Activated CD4-positive, alpha-beta T cell treated with anti-CD3 and anti-CD28 coated beads, Interleukin-2, amount 10 ng/mL, durations not matched to agents 7 days and 5 days (primary cell): ENCODE results near the gene HADHA. TPM values are rescaled to one million over a fixed set of nuclear protein-coding genes. Genes with fewer than 3 reads are reported as not detected.

Experiments used
- CTCF ChIA-PET: fragments of 350-600 bp; sonication (Branson Sonifier 250); formaldehyde crosslinking; loops from one replicate; lab custom pipeline; 2021; ENCODE audit warnings: antibody characterized with exemption; lab: Charles Lee
- POLR2A ChIA-PET: fragments of 350-600 bp; sonication (Branson Sonifier 250); formaldehyde crosslinking; loops from one replicate; lab custom pipeline; 2021; ENCODE audit warnings: antibody characterized with exemption; lab: Charles Lee
- DNase-seq: peaks from one replicate; pipeline ENCODE4 v3.0.0-alpha.2; 2020
- H3K27ac Mint-ChIP-seq: one replicate; pipeline ENCODE4 v1.8.0; 2021; ENCODE audit warnings: mild to moderate bottlenecking, moderate library complexity, mixed read lengths
- H3K27me3 Mint-ChIP-seq: one replicate; pipeline ENCODE4 v1.8.0; 2021; ENCODE audit warnings: mixed read lengths
- H3K36me3 Mint-ChIP-seq: one replicate; pipeline ENCODE4 v1.8.0; 2021; ENCODE audit warnings: low read depth, mixed read lengths
- H3K4me1 Mint-ChIP-seq: one replicate; pipeline ENCODE4 v1.8.0; 2021; ENCODE audit warnings: mixed read lengths
- H3K4me3 Mint-ChIP-seq: one replicate; pipeline ENCODE4 v1.8.0; 2021; ENCODE audit warnings: mild to moderate bottlenecking, moderate library complexity, mixed read lengths
- H3K9me3 Mint-ChIP-seq: one replicate; pipeline ENCODE4 v1.8.0; 2021; ENCODE audit warnings: mixed read lengths
- total RNA-seq, 2 experiments: library from RNA; stranded (reverse); gene quantifications; one replicate each; pipeline ENCODE4 v1.2.3, GENCODE V29; 2021

HADHA gene
- total RNA-seq, 2 experiments from 2014 or later = 117 to 124 TPM

- DNase-seq = no peak
- Mint-ChIP-seq H3K4me3 (no peak overlapping the region), H3K9me3 (no peaks in the 10 kb centered on the region), H3K4me1 (peaks cover 15% of the 10 kb centered on the region), H3K36me3 (peaks cover 10% of the 10 kb centered on the region), H3K27me3 (peaks cover 10% of the 10 kb centered on the region), H3K27ac (no peak overlapping the region)
- CTCF ChIA-PET = interaction anchor here (0.6 to 1.4 kb wide), 2 partner anchors 13 to 160 kb away, joined by 4 read pairs; no protein-coding TSS in a partner anchor
- POLR2A ChIA-PET = no interaction called here
Measured at GRCh38 chr2:26187114-26187513, 57.3 kb downstream of the HADHA start.

DNA sequence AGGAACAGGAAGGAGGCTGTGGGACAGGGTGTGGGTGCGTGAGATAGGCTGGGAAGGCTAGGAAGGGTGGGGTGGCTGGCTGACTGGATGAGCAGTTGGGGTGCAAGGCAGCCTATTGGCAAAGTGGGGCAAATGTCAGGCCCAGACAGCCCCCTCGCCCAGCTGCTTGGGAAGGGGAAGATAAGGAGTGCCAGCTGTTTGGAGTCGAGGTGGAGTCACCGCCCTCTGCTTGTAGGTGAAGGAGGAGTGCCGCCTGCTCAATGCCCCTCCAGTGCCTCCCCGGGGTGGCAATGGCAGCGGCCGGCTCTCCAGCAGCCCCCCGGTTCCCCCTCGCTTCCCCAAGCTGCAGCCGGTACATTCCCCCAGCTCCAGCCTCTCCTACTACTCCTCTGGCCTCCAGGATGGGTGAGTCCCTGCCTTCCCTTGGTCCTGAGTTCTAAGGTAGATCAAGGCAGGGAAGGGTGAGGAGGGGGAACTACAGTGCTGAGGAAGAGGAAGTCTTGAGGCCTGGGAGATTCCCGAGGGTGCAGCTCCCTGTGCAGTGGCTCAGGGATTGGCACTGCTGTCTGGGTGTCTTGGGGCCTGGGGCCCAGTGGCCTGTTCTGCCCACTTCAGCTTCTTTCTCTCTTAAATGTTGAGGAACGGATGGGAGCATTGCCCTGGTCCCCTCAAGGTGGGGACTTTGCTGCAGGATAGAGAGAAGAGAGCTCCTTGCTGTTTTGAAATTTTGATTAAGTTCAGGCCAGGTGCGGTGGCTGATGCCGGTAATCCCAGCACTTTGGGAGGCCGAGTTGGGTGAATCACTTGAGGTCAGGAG, 58.3 kb downstream of the HADHA start:
- DNase-seq = no peak
- ChIA-PET POLR2A (interaction anchor here (0.6 to 1.2 kb wide), 3 partner anchors 15 to 152 kb away, joined by 3 read pairs; no protein-coding TSS in a partner anchor), CTCF (interaction anchor here (0.5 to 2.1 kb wide), 7 partner anchors 9 to 164 kb away, joined by 3 to 12 read pairs (median 5); no protein-coding TSS in a partner anchor)
- Mint-ChIP-seq H3K27ac (no peak overlapping the region), H3K9me3 (no peaks in the 10 kb centered on the region), H3K4me1 (peaks cover 15% of the 10 kb centered on the region), H3K36me3 (peaks cover 4% of the 10 kb centered on the region), H3K27me3 (peaks cover 12% of the 10 kb centered on the region), H3K4me3 (peak overlapping the region; percentile 75)

DNA sequence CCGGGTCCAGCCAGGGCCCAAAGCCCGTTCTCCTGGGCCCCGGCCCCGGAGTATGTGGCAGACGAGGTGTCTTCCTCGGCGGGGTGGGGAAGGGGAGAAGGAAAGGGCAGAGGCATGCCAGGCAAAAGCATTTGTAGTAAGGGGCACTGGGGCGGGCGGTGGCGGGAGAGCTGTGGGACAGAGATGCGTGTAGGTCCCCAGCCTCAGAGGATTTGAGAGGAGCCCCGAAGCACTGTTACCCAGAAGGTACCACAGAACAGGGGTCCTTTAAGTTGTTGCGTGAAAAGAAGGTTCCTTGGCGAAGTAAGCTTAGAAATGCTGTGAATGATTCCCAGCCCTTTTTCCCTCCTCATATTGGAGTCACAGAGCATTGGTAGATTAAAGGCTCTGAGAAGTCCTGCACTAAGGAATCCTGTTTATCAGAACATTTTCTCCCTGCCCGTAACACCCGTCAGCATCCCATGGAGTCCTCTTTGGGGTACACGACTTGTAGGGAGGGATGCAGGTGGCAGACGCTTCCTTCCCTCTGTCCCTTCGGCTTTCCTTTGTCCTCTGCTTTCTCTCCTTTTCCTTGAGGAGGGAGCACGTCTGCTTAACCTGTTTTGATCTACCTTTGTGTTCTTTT, 59.0 kb downstream of the HADHA start:
- Mint-ChIP-seq H3K27ac (peak overlapping the region; percentile 84), H3K27me3 (peaks cover 15% of the 10 kb centered on the region), H3K9me3 (no peaks in the 10 kb centered on the region), H3K36me3 (no peaks in the 10 kb centered on the region), H3K4me3 (peak overlapping the region; percentile 75), H3K4me1 (peaks cover 15% of the 10 kb centered on the region)
- POLR2A ChIA-PET = interaction anchor here (0.8 to 1.2 kb wide), 4 partner anchors 15 to 161 kb away, joined by 3 read pairs; partner anchors contain the start of gene ADGRF3
- CTCF ChIA-PET = interaction anchor here (0.5 to 3.5 kb wide), 24 partner anchors 8 to 346 kb away, joined by 3 to 24 read pairs (median 4); partner anchors contain the start of genes GAREM2 and KIF3C
- DNase-seq = no peak

- peak; percentile 88 for DNase-seq
- Mint-ChIP-seq H3K9me3 (no peaks in the 10 kb centered on the region), H3K27ac (peak overlapping the region; percentile 84), H3K36me3 (no peaks in the 10 kb centered on the region), H3K4me1 (peaks cover 15% of the 10 kb centered on the region), H3K4me3 (peak overlapping the region; percentile 75), H3K27me3 (peaks cover 15% of the 10 kb centered on the region)
- ChIA-PET POLR2A (interaction anchor here (0.5 to 1.2 kb wide), 4 partner anchors 59 to 369 kb away, joined by 3 to 6 read pairs (median 3); partner anchors contain the start of gene ADGRF3), CTCF (interaction anchor here (0.6 to 3.5 kb wide), 27 partner anchors 8 to 347 kb away, joined by 3 to 24 read pairs (median 4); partner anchors contain the start of genes GAREM2, KIF3C and SELENOI)
Measured at GRCh38 chr2:26184555-26185303, 59.7 kb downstream of the HADHA start.

DNA sequence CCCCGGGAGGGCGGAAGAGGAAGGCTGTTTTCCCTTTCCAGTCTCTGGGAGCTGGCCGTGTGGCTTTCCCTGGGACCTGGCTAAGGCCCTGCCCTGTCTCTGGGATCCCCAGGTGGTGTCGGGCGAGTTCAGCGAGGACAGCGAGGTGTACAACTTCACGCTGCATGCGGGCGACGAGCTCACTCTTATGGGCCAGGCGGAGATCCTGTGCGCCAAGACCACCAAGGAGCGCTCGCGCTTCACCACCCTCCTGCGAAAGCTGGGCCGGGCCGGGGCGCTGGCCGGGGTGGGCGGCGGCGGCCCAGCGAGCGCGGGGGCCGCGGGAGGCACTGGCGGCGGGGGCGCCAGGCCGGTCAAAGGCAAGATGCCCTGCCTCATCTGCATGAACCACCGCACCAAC, 60.3 kb downstream of the HADHA start:
- H3K4me3 Mint-ChIP-seq = peak overlapping the region; percentile 63
- CTCF ChIA-PET = interaction anchor here (0.6 to 3.5 kb wide), 20 partner anchors 8 to 348 kb away, joined by 3 to 24 read pairs (median 4); partner anchors contain the start of genes GAREM2 and SELENOI
- H3K9me3 Mint-ChIP-seq = no peaks in the 10 kb centered on the region
- POLR2A ChIA-PET = interaction anchor here (1.0 kb wide), 2 partner anchors 62 to 163 kb away, joined by 3 read pairs; partner anchors contain the start of gene ADGRF3
- peak overlapping the region; percentile 84 for H3K27ac Mint-ChIP-seq
- peaks cover 17% of the 10 kb centered on the region for H3K27me3 Mint-ChIP-seq
- peaks cover 18% of the 10 kb centered on the region for H3K4me1 Mint-ChIP-seq
- H3K36me3 Mint-ChIP-seq = no peaks in the 10 kb centered on the region
- DNase-seq = no peak

DNA sequence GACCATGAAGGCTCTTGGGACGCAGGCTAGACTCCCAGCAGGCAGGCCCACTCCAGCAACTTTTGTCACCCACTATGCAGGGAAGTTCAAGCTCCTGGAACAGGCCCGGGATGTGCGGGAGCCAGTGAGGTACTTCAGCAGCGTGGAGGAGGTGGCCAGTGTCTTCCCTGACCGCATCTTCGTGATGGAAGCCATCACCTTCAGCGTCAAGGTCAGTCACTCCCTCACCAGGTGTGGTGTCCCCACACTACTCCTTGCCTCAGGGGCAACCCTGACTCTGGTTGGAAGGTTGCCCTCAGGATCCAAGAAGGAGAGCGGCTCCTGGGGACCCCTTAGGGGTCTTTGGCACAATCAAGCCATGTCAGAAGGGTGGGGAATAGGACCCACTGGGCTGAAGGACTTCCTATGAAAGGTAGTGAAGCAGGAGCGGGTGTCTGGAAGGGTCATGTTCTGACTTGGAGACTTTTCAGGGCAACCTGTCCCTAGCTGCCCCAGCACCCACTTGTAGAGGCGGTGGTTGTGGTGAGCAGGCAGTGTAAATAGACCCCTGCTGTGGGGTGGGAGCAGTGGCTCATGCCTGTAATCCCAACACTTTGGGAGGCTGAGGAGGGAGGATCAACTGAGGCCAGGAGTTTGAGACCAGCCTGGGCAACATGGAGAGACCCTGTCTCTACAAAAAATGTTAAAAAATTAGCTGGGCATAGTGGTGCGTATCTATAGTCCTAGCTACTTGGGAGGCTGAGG, 61.4 kb downstream of the HADHA start:
- H3K27me3 Mint-ChIP-seq = peaks cover 18% of the 10 kb centered on the region
- no peak for DNase-seq
- POLR2A ChIA-PET = no interaction called here
- H3K4me3 Mint-ChIP-seq = peak overlapping the region; percentile 63
- no peaks in the 10 kb centered on the region for H3K9me3 Mint-ChIP-seq
- CTCF ChIA-PET = interaction anchor here (2.3 to 3.5 kb wide), 2 partner anchors 7 to 12 kb away, joined by 18 to 24 read pairs; partner anchors contain the start of gene GAREM2
- H3K36me3 Mint-ChIP-seq = no peaks in the 10 kb centered on the region
- H3K27ac Mint-ChIP-seq = no peak overlapping the region
- peaks cover 19% of the 10 kb centered on the region for H3K4me1 Mint-ChIP-seq

GRCh38 chr2:26182441-26182840, 62.0 kb downstream of the HADHA start:
- H3K4me1 Mint-ChIP-seq = peaks cover 19% of the 10 kb centered on the region
- no peak overlapping the region for H3K27ac Mint-ChIP-seq
- no peaks in the 10 kb centered on the region for H3K9me3 Mint-ChIP-seq
- H3K27me3 Mint-ChIP-seq = peaks cover 20% of the 10 kb centered on the region
- POLR2A ChIA-PET = no interaction called here
- DNase-seq = no peak
- CTCF ChIA-PET = interaction anchor here (0.7 to 3.5 kb wide), 3 partner anchors 12 to 162 kb away, joined by 3 to 24 read pairs (median 3); partner anchors contain the start of gene GAREM2
- H3K36me3 Mint-ChIP-seq = no peaks in the 10 kb centered on the region
- no peak overlapping the region for H3K4me3 Mint-ChIP-seq

DNA sequence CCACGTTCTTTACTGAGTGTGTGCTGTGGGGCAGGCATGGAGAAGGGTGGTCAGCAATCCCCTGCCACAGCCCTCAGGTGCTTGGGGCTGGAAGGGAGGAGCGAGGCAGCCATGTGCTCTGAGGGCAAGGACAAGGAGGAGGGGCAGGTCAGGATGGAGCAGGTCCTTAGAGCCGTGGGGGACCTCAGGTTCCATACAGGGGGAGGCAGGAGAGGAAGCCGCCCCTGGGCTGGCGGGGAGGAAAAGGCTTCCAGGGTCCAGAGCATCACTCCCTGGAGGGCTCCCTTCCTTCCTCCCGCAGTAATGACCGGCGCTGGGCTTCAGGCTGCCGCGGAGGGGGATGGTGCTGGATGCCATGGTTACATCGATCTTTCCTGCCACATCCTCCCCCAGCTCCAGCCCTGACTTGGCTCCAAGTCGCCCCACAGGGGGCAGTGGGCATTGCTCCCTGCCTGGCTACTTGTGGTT, 65.0 kb downstream of the HADHA start:
- Mint-ChIP-seq H3K9me3 (no peaks in the 10 kb centered on the region), H3K27ac (no peak overlapping the region), H3K27me3 (peaks cover 20% of the 10 kb centered on the region), H3K4me1 (peaks cover 9% of the 10 kb centered on the region), H3K36me3 (no peaks in the 10 kb centered on the region), H3K4me3 (peak overlapping the region; percentile 71)
- DNase-seq = no peak
- CTCF ChIA-PET = no interaction called here
- POLR2A ChIA-PET = no interaction called here

DNA sequence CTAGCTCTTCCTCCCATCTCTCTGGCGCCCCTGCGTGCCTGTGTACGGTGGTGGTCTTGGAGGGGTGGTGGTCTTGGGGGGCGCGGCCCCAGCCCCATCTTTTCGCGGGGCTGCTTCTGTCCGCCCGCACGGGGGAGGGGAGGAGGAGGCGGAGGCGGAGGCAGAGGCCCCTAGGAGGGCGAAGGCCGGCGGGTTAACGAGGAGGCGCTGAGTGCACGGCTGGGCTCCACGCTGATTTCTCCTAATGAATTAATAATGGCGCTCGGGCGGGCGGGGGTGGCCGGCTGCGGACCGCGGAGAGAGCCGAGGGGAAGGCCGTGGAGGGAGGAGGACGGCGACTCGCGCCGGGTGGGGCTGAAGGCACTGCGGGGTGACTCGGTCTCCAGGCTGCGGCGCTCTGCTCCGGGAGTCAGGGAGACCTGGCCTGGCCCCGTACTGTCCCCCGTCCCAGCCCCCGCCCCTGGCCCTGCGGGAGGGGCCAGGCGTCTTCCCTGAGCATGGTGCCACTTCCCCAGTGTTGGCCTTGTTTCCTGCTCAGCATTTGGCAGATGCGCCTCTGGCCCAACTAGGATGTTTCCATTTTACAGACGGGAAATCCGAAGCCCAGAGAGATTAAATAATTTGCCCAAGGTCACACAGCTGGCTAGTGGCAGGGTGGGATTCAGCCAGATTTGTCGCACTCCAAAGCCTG, 65.5 kb downstream of the HADHA start:
- Mint-ChIP-seq H3K4me1 (peaks cover 12% of the 10 kb centered on the region), H3K27ac (no peak overlapping the region)
- DNase-seq = no peak

GRCh38 chr2:26178246-26178645, 66.2 kb downstream of the HADHA start:
- H3K27me3 Mint-ChIP-seq = peaks cover 21% of the 10 kb centered on the region
- H3K36me3 Mint-ChIP-seq = no peaks in the 10 kb centered on the region
- no peak overlapping the region for H3K27ac Mint-ChIP-seq
- H3K4me1 Mint-ChIP-seq = peaks cover 10% of the 10 kb centered on the region
- no peaks in the 10 kb centered on the region for H3K9me3 Mint-ChIP-seq
- POLR2A ChIA-PET = no interaction called here
- CTCF ChIA-PET = interaction anchor here (0.6 kb wide), 3 partner anchors 200 to 326 kb away, joined by 3 to 7 read pairs (median 4); no protein-coding TSS in a partner anchor
- no peak for DNase-seq
- no peak overlapping the region for H3K4me3 Mint-ChIP-seq

More for the DNA sequence above, 65.5 kb downstream of the HADHA start:
- H3K9me3 Mint-ChIP-seq = no peaks in the 10 kb centered on the region
- CTCF ChIA-PET = interaction anchor here (0.6 kb wide), 3 partner anchors 200 to 326 kb away, joined by 3 to 7 read pairs (median 4); no protein-coding TSS in a partner anchor
- POLR2A ChIA-PET = no interaction called here
- peak overlapping the region; percentile 71 for H3K4me3 Mint-ChIP-seq
- H3K36me3 Mint-ChIP-seq = no peaks in the 10 kb centered on the region
- peaks cover 23% of the 10 kb centered on the region for H3K27me3 Mint-ChIP-seq

DNA sequence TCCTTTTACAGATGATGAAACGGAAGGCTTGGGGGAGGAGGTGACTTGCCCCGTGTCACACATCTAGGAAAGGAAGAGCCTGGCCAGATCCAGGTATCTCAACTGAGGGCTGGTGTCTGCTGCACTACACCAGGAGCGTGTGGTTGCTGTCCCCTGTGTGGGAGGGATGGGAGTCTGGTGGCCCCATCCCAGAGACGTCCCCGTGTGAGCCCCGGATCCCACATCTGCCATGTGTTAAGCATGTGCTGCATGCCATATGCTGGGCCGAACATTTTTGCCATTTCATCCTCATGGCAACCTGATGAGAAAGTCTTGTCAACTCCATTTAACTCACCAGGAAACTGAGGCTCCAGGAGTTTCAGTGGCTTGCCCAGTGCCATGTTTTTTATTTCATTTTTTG, 67.3 kb downstream of the HADHA start:
- CTCF ChIA-PET = interaction anchor here (2.8 kb wide), 1 partner anchor 7 kb away, joined by 18 read pairs; no protein-coding TSS in a partner anchor

More for the DNA sequence above, 67.3 kb downstream of the HADHA start:
- POLR2A ChIA-PET = no interaction called here
- H3K27me3 Mint-ChIP-seq = peaks cover 24% of the 10 kb centered on the region
- no peak overlapping the region for H3K4me3 Mint-ChIP-seq
- no peak overlapping the region for H3K27ac Mint-ChIP-seq
- no peaks in the 10 kb centered on the region for H3K36me3 Mint-ChIP-seq
- H3K4me1 Mint-ChIP-seq = peaks cover 12% of the 10 kb centered on the region
- no peaks in the 10 kb centered on the region for H3K9me3 Mint-ChIP-seq
- no peak for DNase-seq
